HG02759 (cell line): Measurements from ENCODE around the gene NYNRIN.
"Not testable (repeated sequence)": the region's sequence is repeated elsewhere in the genome, so short reads cannot be mapped to it uniquely, and the experiment has no call there.

Experiments used
- ATAC-seq: cut with Tn5 transposase; IDR thresholded peaks from one replicate; pipeline ENCODE4 v1.9.1; 2021; ENCODE audit warnings: mild to moderate bottlenecking, moderate library complexity; ENCODE audit not compliant: unreplicated experiment

The NYNRIN gene

GRCh38 chr14:24369907-24370687 lies 28.7 kb upstream of the NYNRIN start:
- ATAC-seq = no peak

- ATAC-seq = no peak
Measured at GRCh38 chr14:24370748-24371147, 28.1 kb upstream of the NYNRIN start.

GRCh38 chr14:24371605-24372004 lies 27.2 kb upstream of the NYNRIN start:
- ATAC-seq = not testable (repeated sequence)

- ATAC-seq = no peak
Measured at GRCh38 chr14:24372701-24373416, 25.9 kb upstream of the NYNRIN start.

- ATAC-seq = no peak
Measured at GRCh38 chr14:24376448-24377070, 22.2 kb upstream of the NYNRIN start.

GRCh38 chr14:24377126-24377525 lies 21.7 kb upstream of the NYNRIN start:
- no peak for ATAC-seq

- ATAC-seq = no peak
Measured at GRCh38 chr14:24377657-24378056, 21.1 kb upstream of the NYNRIN start.

- no peak for ATAC-seq
Measured at GRCh38 chr14:24378327-24378726, 20.5 kb upstream of the NYNRIN start.

- ATAC-seq = no peak
Measured at GRCh38 chr14:24378981-24379906, 19.6 kb upstream of the NYNRIN start.

GRCh38 chr14:24379907-24380730 lies 18.7 kb upstream of the NYNRIN start:
- ATAC-seq = no peak

GRCh38 chr14:24381363-24382063 lies 17.3 kb upstream of the NYNRIN start:
- ATAC-seq = no peak

GRCh38 chr14:24382064-24382371 lies 16.8 kb upstream of the NYNRIN start:
- ATAC-seq = no peak

GRCh38 chr14:24384169-24384568 lies 14.6 kb upstream of the NYNRIN start:
- ATAC-seq = no peak

- no peak for ATAC-seq
Measured at GRCh38 chr14:24385524-24385923, 13.3 kb upstream of the NYNRIN start.

- ATAC-seq = no peak
Measured at GRCh38 chr14:24387009-24387345, 11.8 kb upstream of the NYNRIN start.

GRCh38 chr14:24387579-24387978 lies 11.2 kb upstream of the NYNRIN start:
- ATAC-seq = not testable (repeated sequence)

- no peak for ATAC-seq
Measured at GRCh38 chr14:24388474-24389179, 10.2 kb upstream of the NYNRIN start.

GRCh38 chr14:24389226-24389848 lies 9.5 kb upstream of the NYNRIN start:
- ATAC-seq = no peak
